Subcutaneous abdominal adipose tissue (tissue), 5 donors: ENCODE measurements around the gene IKZF3.

ENCODE experiments used
- H3K27ac ChIP-seq: one replicate; pipeline ENCODE4 v1.7.0; 2013; ENCODE audit warnings: low read depth, mild to moderate bottlenecking, inconsistent platforms, low read length, moderate library complexity
- H3K27me3 ChIP-seq, 5 donors: one replicate each; pipeline ENCODE4 v1.7.0; 2013; ENCODE audit warnings: low read length in 5 of 5, inconsistent platforms in 1 of 5; ENCODE audit not compliant: control insufficient read depth in 5 of 5, insufficient read depth in 4 of 5
- H3K36me3 ChIP-seq, 5 donors: one replicate each; pipeline ENCODE4 v1.7.0; 2013; ENCODE audit warnings: low read length in 5 of 5; ENCODE audit not compliant: control insufficient read depth in 5 of 5, insufficient read depth in 5 of 5
- H3K4me1 ChIP-seq, 5 donors: one replicate each; pipeline ENCODE4 v1.7.0; 2013; ENCODE audit warnings: low read length in 5 of 5, mild to moderate bottlenecking in 3 of 5, moderate library complexity in 1 of 5; ENCODE audit not compliant: control insufficient read depth in 5 of 5, insufficient read depth in 5 of 5
- H3K4me3 ChIP-seq, 5 donors: one replicate each; pipeline ENCODE4 v1.7.0; 2013; ENCODE audit warnings: low read length in 5 of 5, low read depth in 1 of 5
- H3K9ac ChIP-seq, 5 donors: one replicate each; pipeline ENCODE4 v1.7.0; 2013; ENCODE audit warnings: low read length in 5 of 5, mild to moderate bottlenecking in 4 of 5, moderate library complexity in 3 of 5
- H3K9me3 ChIP-seq, 5 donors: one replicate each; pipeline ENCODE4 v1.7.0; 2013; ENCODE audit warnings: low read length in 5 of 5; ENCODE audit not compliant: control insufficient read depth in 5 of 5
- donor health status: healthy.
- donor health status: healthy.
- donor health status: healthy.
- donor health status: healthy.
- donor health status: healthy.

The IKZF3 gene

GRCh38 chr17:39737760-39738567 is 126.1 kb downstream of the IKZF3 start, which contains the start of gene GRB7:
Gene GRB7 (plus strand): TSS chr17:39737938. CDS start chr17:39742302, 4,364 bp downstream.
- Histone ChIP-seq H3K27ac (no peak within 1 kb of the TSS), H3K4me3 (peak within 1 kb of the TSS in 2 of 5 donors; percentile 6 to 26), H3K9me3 (no peaks in the 10 kb centered on the region), H3K9ac (peak within 1 kb of the TSS in 1 of 5 donors; percentile 17), H3K36me3 (no peaks in the 10 kb centered on the region), H3K27me3 (peaks cover 25 to 57% (median 53%) of the 10 kb centered on the region in 5 donors), H3K4me1 (peaks cover 0 to 22% (median 20%) of the 10 kb centered on the region in 5 donors)

- H3K4me3 ChIP-seq: no peak overlapping the region
Measured at GRCh38 chr17:39737206-39737759, 126.8 kb downstream of the IKZF3 start.

DNA sequence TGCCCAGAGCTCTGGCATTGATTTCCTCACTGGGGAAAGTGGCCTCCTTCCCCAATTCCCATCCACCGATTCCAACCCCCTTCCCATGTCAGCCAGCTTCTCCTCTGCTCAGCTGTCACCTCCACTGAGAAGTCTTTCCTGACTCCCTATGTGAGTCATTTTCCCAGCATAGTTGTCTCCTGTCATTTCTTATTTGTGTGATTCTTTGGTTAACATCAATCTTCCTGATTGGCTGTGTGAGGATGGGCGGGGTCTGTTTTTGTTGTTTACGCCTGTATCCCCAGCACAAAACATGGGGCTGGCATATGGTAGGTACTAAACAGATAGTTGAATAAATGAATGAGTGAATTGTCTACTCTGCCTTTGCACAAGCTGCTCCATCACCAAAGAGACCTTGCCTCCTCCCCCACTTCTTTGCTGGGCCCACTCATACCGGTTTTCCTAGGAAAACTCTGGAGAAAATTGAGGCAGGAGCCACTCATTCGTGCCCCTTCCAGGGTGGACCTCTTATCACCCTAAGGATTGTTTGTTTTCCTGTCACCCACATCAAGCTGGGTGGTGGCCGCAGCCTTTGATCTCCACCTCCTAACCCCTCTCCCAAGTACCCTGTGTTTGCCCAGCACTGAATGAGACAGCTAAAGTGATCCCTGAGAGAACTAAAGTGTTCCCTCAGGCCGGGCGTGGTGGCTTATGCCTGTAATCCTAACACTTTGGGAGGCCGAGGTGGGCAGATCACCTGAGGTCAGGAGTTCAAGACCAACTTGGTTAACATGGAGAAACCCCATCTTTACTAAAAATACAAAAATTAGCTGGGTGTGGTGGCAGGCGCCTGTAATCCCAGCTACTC is 127.6 kb downstream of the IKZF3 start:
- H3K4me3 ChIP-seq: no peak overlapping the region
- H3K9me3 ChIP-seq: no peaks in the 10 kb centered on the region
- H3K27me3 ChIP-seq: peaks cover 25 to 43% (median 41%) of the 10 kb centered on the region in 5 donors

More at GRCh38 chr17:39737206-39737759, 126.8 kb downstream of the IKZF3 start:
- Histone ChIP-seq H3K36me3 (no peaks in the 10 kb centered on the region), H3K9me3 (no peaks in the 10 kb centered on the region), H3K27me3 (peaks cover 25 to 50% (median 46%) of the 10 kb centered on the region in 5 donors), H3K27ac (no peak overlapping the region), H3K9ac (no peak overlapping the region), H3K4me1 (peaks cover 0 to 22% (median 20%) of the 10 kb centered on the region in 5 donors)

GRCh38 chr17:39735882-39736281 is 128.2 kb downstream of the IKZF3 start:
- Histone ChIP-seq H3K9me3 (no peaks in the 10 kb centered on the region), H3K36me3 (no peaks in the 10 kb centered on the region), H3K4me3 (no peak overlapping the region), H3K27ac (no peak overlapping the region), H3K27me3 (peaks cover 25 to 37% (median 35%) of the 10 kb centered on the region in 5 donors), H3K4me1 (peaks cover 0 to 22% (median 20%) of the 10 kb centered on the region in 5 donors), H3K9ac (no peak overlapping the region)

More for the DNA sequence above, 127.6 kb downstream of the IKZF3 start:
- Histone ChIP-seq H3K27ac (no peak overlapping the region), H3K4me1 (peaks cover 0 to 22% (median 20%) of the 10 kb centered on the region in 5 donors), H3K9ac (no peak overlapping the region), H3K36me3 (no peaks in the 10 kb centered on the region)

DNA sequence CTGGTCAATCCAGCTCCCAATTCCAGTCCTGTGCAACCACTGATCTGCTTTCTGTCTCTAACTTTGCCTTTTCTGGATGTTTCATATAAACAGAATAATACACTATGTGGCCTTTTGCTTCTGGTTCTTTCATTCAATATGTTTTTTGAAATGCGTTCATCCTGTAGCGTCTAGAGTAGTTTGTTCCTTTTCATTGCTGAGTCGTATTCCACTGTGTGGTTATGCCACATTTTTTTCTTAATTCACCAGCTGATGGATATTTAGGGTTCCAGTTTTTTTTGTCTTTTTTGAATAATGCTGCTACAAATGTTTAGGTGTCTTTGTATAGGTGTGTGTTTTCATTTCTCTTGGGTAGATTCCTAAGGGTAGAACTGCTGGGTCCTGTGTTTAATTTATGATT is 131.5 kb downstream of the IKZF3 start:
- Histone ChIP-seq H3K27ac (no peak overlapping the region), H3K4me1 (peaks cover 3 to 15% (median 12%) of the 10 kb centered on the region in 5 donors), H3K27me3 (peaks cover 4 to 16% (median 12%) of the 10 kb centered on the region in 5 donors), H3K36me3 (peaks cover 0 to 15% (median 13%) of the 10 kb centered on the region in 5 donors), H3K9me3 (no peaks in the 10 kb centered on the region), H3K4me3 (no peak overlapping the region), H3K9ac (no peak overlapping the region)

- H3K27me3 ChIP-seq: no peaks in the 10 kb centered on the region
Measured at GRCh38 chr17:39730095-39730921, 133.8 kb downstream of the IKZF3 start, which contains the start of gene MIEN1. Gene MIEN1 (minus strand): TSS chr17:39730532. CDS start chr17:39730495, 37 bp downstream.

GRCh38 chr17:39729280-39729851 is 134.7 kb downstream of the IKZF3 start:
- peak overlapping the region; percentile 69 to 80 (median 79) for H3K4me3 ChIP-seq
- H3K27ac ChIP-seq: no peak overlapping the region
- H3K4me1 ChIP-seq: peaks cover 3 to 15% (median 10%) of the 10 kb centered on the region in 5 donors
- H3K27me3 ChIP-seq: no peaks in the 10 kb centered on the region
- H3K36me3 ChIP-seq: peaks cover 0 to 39% (median 32%) of the 10 kb centered on the region in 5 donors
- peak overlapping the region in 4 of 5 donors; percentile 52 to 84 (median 78) for H3K9ac ChIP-seq
- H3K9me3 ChIP-seq: no peaks in the 10 kb centered on the region

More at GRCh38 chr17:39730095-39730921, 133.8 kb downstream of the IKZF3 start, which contains the start of gene MIEN1:
- Histone ChIP-seq H3K36me3 (peaks cover 0 to 34% (median 24%) of the 10 kb centered on the region in 5 donors), H3K9me3 (no peaks in the 10 kb centered on the region), H3K27ac (peak within 1 kb of the TSS; percentile 72), H3K9ac (peak within 1 kb of the TSS in 4 of 5 donors; percentile 52 to 84 (median 78)), H3K4me1 (peaks cover 3 to 15% (median 10%) of the 10 kb centered on the region in 5 donors), H3K4me3 (peak within 1 kb of the TSS; percentile 69 to 80 (median 79))

GRCh38 chr17:39727556-39727955 is 136.6 kb downstream of the IKZF3 start:
- Histone ChIP-seq H3K36me3 (peaks cover 0 to 39% (median 32%) of the 10 kb centered on the region in 5 donors), H3K9me3 (no peaks in the 10 kb centered on the region), H3K4me1 (peaks cover 3 to 15% (median 10%) of the 10 kb centered on the region in 5 donors), H3K9ac (no peak overlapping the region), H3K27me3 (no peaks in the 10 kb centered on the region), H3K27ac (no peak overlapping the region), H3K4me3 (no peak overlapping the region)
